Measurements from ENCODE around the gene MTOR.
A peak's percentile ranks its signal among the peaks of the same experiment; 100 is the strongest.

Gene MTOR

GRCh38 chr1:11262171-11263049 lies at the start of gene MTOR:
Gene MTOR, minus strand, starts transcription at chr1:11262551. Its CDS starts 3,142 bp downstream, at chr1:11259409.
- H3K4me3 ChIP-seq (ENCODE audit: low read length): peak within 1 kb of the TSS; percentile 82
- no peaks in the 10 kb centered on the region for H3F3A ChIP-seq (ENCODE audit: insufficient read depth, low read length)
- peak; percentile 29; the same call in 1 of the 2 replicates for TF ChIP-seq CTCF (IDR thresholded peaks at IDR 0.05; ENCODE audit: low read length)
- no peak for TF ChIP-seq EZH2 (optimal IDR thresholded peaks at IDR 0.05; ENCODE audit: low read depth, low read length)
- peak within 1 kb of the TSS; percentile 97 for H2AFZ ChIP-seq (ENCODE audit: low read length)
- no peaks in the 10 kb centered on the region for H3K4me1 ChIP-seq (ENCODE audit: low read length)
- H3K4me2 ChIP-seq (ENCODE audit: low read depth, low read length): peak within 1 kb of the TSS; percentile 85
- peaks cover 23% of the 10 kb centered on the region for H3K79me2 ChIP-seq (ENCODE audit: low read length)
- no peaks in the 10 kb centered on the region for H3K9me2 ChIP-seq (replicated peaks; ENCODE audit: insufficient read depth, low read length)
- no peaks in the 10 kb centered on the region for H3K9me3 ChIP-seq (replicated peaks; ENCODE audit: insufficient read depth, low read length)
- H3K9ac ChIP-seq (ENCODE audit: low read length): peak within 1 kb of the TSS; percentile 86
- 0 out of 2 replicates have a peak, but pooled peaks cover 5% of the 10 kb centered on the region for H3K36me3 ChIP-seq (replicated peaks; ENCODE audit: insufficient read depth, low read length)
- H3K27ac ChIP-seq (ENCODE audit: low read length): no peak within 1 kb of the TSS
- peak; percentile 100 for DNase-seq
- no peaks in the 10 kb centered on the region for H4K20me1 ChIP-seq (ENCODE audit: insufficient read depth, low read length)
- H3K27me3 ChIP-seq (replicated peaks; ENCODE audit: insufficient read depth, low read length): no peaks in the 10 kb centered on the region

- Histone ChIP-seq H3K4me3 (ENCODE audit: low read length) (no peak overlapping the region), H3K79me2 (ENCODE audit: low read length) (no peaks in the 10 kb centered on the region), H3K4me2 (ENCODE audit: low read depth, low read length) (no peak overlapping the region), H3F3A (ENCODE audit: insufficient read depth, low read length) (no peaks in the 10 kb centered on the region), H3K4me1 (ENCODE audit: low read length) (no peaks in the 10 kb centered on the region), H3K27me3 (replicated peaks; ENCODE audit: insufficient read depth, low read length) (peaks cover 65% of the 10 kb centered on the region), H4K20me1 (ENCODE audit: insufficient read depth, low read length) (no peaks in the 10 kb centered on the region), H3K36me3 (replicated peaks; ENCODE audit: insufficient read depth, low read length) (no peaks in the 10 kb centered on the region), H3K9me2 (replicated peaks; ENCODE audit: insufficient read depth, low read length) (no peaks in the 10 kb centered on the region), H3K9me3 (replicated peaks; ENCODE audit: insufficient read depth, low read length) (no peaks in the 10 kb centered on the region), H3K27ac (ENCODE audit: low read length) (no peak overlapping the region), H2AFZ (ENCODE audit: low read length) (no peak overlapping the region), H3K9ac (ENCODE audit: low read length) (no peak overlapping the region)
- TF ChIP-seq EZH2phosphoT487 (IDR thresholded peaks at IDR 0.05; ENCODE audit: low read length): no peak
- TF ChIP-seq CTCF (IDR thresholded peaks at IDR 0.05; ENCODE audit: low read length): no peak
- no peak for TF ChIP-seq EZH2 (optimal IDR thresholded peaks at IDR 0.05; ENCODE audit: low read depth, low read length)
- DNase-seq: no peak
Measured at GRCh38 chr1:11309385-11309784, 47.0 kb upstream of the MTOR start.

GRCh38 chr1:11308699-11309224 lies 46.4 kb upstream of the MTOR start:
- no peaks in the 10 kb centered on the region for H3F3A ChIP-seq (ENCODE audit: insufficient read depth, low read length)
- no peaks in the 10 kb centered on the region for H3K9me2 ChIP-seq (replicated peaks; ENCODE audit: insufficient read depth, low read length)
- no peaks in the 10 kb centered on the region for H3K4me1 ChIP-seq (ENCODE audit: low read length)
- TF ChIP-seq EZH2 (optimal IDR thresholded peaks at IDR 0.05; ENCODE audit: low read depth, low read length) (no peak), EZH2phosphoT487 (IDR thresholded peaks at IDR 0.05; ENCODE audit: low read length) (no peak), CTCF (IDR thresholded peaks at IDR 0.05; ENCODE audit: low read length) (no peak)
- H3K4me2 ChIP-seq (ENCODE audit: low read depth, low read length): no peak overlapping the region
- no peaks in the 10 kb centered on the region for H3K36me3 ChIP-seq (replicated peaks; ENCODE audit: insufficient read depth, low read length)
- H3K9me3 ChIP-seq (replicated peaks; ENCODE audit: insufficient read depth, low read length): no peaks in the 10 kb centered on the region
- H3K27ac ChIP-seq (ENCODE audit: low read length): no peak overlapping the region
- H2AFZ ChIP-seq (ENCODE audit: low read length): no peak overlapping the region
- H3K4me3 ChIP-seq (ENCODE audit: low read length): no peak overlapping the region
- H3K79me2 ChIP-seq (ENCODE audit: low read length): no peaks in the 10 kb centered on the region
- no peak overlapping the region for H3K9ac ChIP-seq (ENCODE audit: low read length)
- no peak for DNase-seq
- no peaks in the 10 kb centered on the region for H4K20me1 ChIP-seq (ENCODE audit: insufficient read depth, low read length)
- H3K27me3 ChIP-seq (replicated peaks; ENCODE audit: insufficient read depth, low read length): peaks cover 62% of the 10 kb centered on the region
